MM.1S (cell line): ENCODE measurements around the gene COMT.

Source experiments
- DNase-seq: peaks from one replicate; pipeline ENCODE4 v3.0.0-alpha.2; 2015
- H2AFZ ChIP-seq: fragments of 300-600 bp; sonication (generic); 2 replicates; pipeline ENCODE4 v1.6.0; 2016; ENCODE audit warnings: antibody characterized with exemption, low read length
- H3F3A ChIP-seq: fragments of 300-600 bp; sonication (generic); 2 replicates; pipeline ENCODE4 v1.6.1; 2016; ENCODE audit warnings: mild to moderate bottlenecking, antibody characterized with exemption, low read length, moderate library complexity, mixed read lengths; ENCODE audit not compliant: insufficient read depth
- H3K27ac ChIP-seq: fragments of 300-600 bp; sonication (generic); 2 replicates; pipeline ENCODE4 v1.5.1; 2016; ENCODE audit warnings: mild to moderate bottlenecking, low read length
- H3K27me3 ChIP-seq: fragments of 300-600 bp; sonication (generic); replicated peaks from 2 replicates; pipeline ENCODE4 v1.6.0; 2016; ENCODE audit warnings: low read length; ENCODE audit not compliant: insufficient read depth
- H3K36me3 ChIP-seq: fragments of 300-600 bp; sonication (generic); replicated peaks from 2 replicates; pipeline ENCODE4 v1.6.1; 2016; ENCODE audit warnings: mild to moderate bottlenecking, low read length, mixed read lengths; ENCODE audit not compliant: insufficient read depth
- H3K4me1 ChIP-seq: fragments of 300-600 bp; sonication (generic); 2 replicates; pipeline ENCODE4 v1.6.1; 2016; ENCODE audit warnings: low read length, mixed read lengths
- H3K4me2 ChIP-seq: fragments of 300-600 bp; sonication (generic); 2 replicates; pipeline ENCODE4 v1.6.0; 2016; ENCODE audit warnings: low read depth, low read length
- H3K4me3 ChIP-seq: fragments of 300-600 bp; sonication (generic); 2 replicates; pipeline ENCODE4 v1.5.1; 2016; ENCODE audit warnings: low read length, mixed read lengths
- H3K79me2 ChIP-seq: fragments of 300-600 bp; sonication (generic); 2 replicates; pipeline ENCODE4 v1.6.1; 2016; ENCODE audit warnings: mixed run types, low read length, mixed read lengths
- H3K9ac ChIP-seq: fragments of 300-600 bp; sonication (generic); 2 replicates; pipeline ENCODE4 v1.6.1; 2016; ENCODE audit warnings: low read length, mixed read lengths
- H3K9me2 ChIP-seq: fragments of 300-600 bp; sonication (generic); replicated peaks from 2 replicates; pipeline ENCODE4 v1.6.1; 2016; ENCODE audit warnings: mild to moderate bottlenecking, low read length, mixed read lengths; ENCODE audit not compliant: insufficient read depth
- H3K9me3 ChIP-seq: fragments of 300-600 bp; sonication (generic); replicated peaks from 2 replicates; pipeline ENCODE4 v1.6.1; 2016; ENCODE audit warnings: mild to moderate bottlenecking, low read length, mixed read lengths; ENCODE audit not compliant: insufficient read depth
- H4K20me1 ChIP-seq: fragments of 300-600 bp; sonication (generic); 2 replicates; pipeline ENCODE4 v1.6.1; 2016; ENCODE audit warnings: mild to moderate bottlenecking, low read length, moderate library complexity, mixed read lengths; ENCODE audit not compliant: insufficient read depth
- EZH2 ChIP-seq: fragments of 300-600 bp; sonication (generic); optimal IDR thresholded peaks from 2 replicates; pipeline ENCODE3; 2017; ENCODE audit warnings: low read depth, mild to moderate bottlenecking, antibody characterized with exemption, low read length, mixed read lengths
- EZH2phosphoT487 ChIP-seq: fragments of 300-600 bp; sonication (generic); IDR thresholded peaks from 2 replicates; pipeline ENCODE4 v1.6.1; 2018; ENCODE audit warnings: antibody characterized with exemption, low read length
- TF ChIP-seq, protein P1 (sequence below): fragments of 300-600 bp; sonication (generic); IDR thresholded peaks from 2 replicates; pipeline ENCODE4 v1.5.1; 2016; ENCODE audit warnings: antibody characterized with exemption, low read length, mixed read lengths

The COMT gene

GRCh38 chr22:19942157-19943081, 847 bp downstream of the COMT start:
- Histone ChIP-seq H4K20me1 (no peaks in the 10 kb centered on the region), H3K4me1 (peaks cover 14% of the 10 kb centered on the region; the same call in 1 of the 2 replicates), H2AFZ (peak overlapping the region; percentile 93), H3K27me3 (no peaks in the 10 kb centered on the region), H3F3A (no peaks in the 10 kb centered on the region; the same call in 1 of the 2 replicates), H3K4me2 (peak overlapping the region; percentile 92), H3K9me2 (no peaks in the 10 kb centered on the region), H3K36me3 (no peaks in the 10 kb centered on the region), H3K9me3 (no peaks in the 10 kb centered on the region), H3K4me3 (peak overlapping the region; percentile 82), H3K79me2 (peaks cover 31% of the 10 kb centered on the region), H3K9ac (peak overlapping the region; percentile 92), H3K27ac (peak overlapping the region; percentile 5; the same call in 1 of the 2 replicates)
- peak; percentile 10 for DNase-seq
- TF ChIP-seq, protein P1, sequence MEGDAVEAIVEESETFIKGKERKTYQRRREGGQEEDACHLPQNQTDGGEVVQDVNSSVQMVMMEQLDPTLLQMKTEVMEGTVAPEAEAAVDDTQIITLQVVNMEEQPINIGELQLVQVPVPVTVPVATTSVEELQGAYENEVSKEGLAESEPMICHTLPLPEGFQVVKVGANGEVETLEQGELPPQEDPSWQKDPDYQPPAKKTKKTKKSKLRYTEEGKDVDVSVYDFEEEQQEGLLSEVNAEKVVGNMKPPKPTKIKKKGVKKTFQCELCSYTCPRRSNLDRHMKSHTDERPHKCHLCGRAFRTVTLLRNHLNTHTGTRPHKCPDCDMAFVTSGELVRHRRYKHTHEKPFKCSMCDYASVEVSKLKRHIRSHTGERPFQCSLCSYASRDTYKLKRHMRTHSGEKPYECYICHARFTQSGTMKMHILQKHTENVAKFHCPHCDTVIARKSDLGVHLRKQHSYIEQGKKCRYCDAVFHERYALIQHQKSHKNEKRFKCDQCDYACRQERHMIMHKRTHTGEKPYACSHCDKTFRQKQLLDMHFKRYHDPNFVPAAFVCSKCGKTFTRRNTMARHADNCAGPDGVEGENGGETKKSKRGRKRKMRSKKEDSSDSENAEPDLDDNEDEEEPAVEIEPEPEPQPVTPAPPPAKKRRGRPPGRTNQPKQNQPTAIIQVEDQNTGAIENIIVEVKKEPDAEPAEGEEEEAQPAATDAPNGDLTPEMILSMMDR, result no peak
- TF ChIP-seq EZH2phosphoT487 (no peak), EZH2 (no peak)

- Histone ChIP-seq H3K9ac (peak overlapping the region; percentile 92; the same call in 1 of the 2 replicates), H3K4me3 (peak overlapping the region; percentile 82; the same call in 1 of the 2 replicates), H3K9me3 (no peaks in the 10 kb centered on the region), H3K79me2 (peaks cover 31% of the 10 kb centered on the region), H2AFZ (no peak overlapping the region), H3K27me3 (no peaks in the 10 kb centered on the region), H3K36me3 (no peaks in the 10 kb centered on the region), H3K9me2 (no peaks in the 10 kb centered on the region), H3F3A (no peaks in the 10 kb centered on the region; the same call in 1 of the 2 replicates), H4K20me1 (no peaks in the 10 kb centered on the region), H3K4me2 (peak overlapping the region; percentile 92; the same call in 1 of the 2 replicates), H3K4me1 (peaks cover 14% of the 10 kb centered on the region; the same call in 1 of the 2 replicates), H3K27ac (no peak overlapping the region)
- peak; percentile 14 for DNase-seq
- no peak for TF ChIP-seq EZH2phosphoT487
- no peak for TF ChIP-seq EZH2
- TF ChIP-seq, protein P1, result no peak
These were observed 1.8 kb downstream of the COMT start for GRCh38 chr22:19943082-19944026.

DNA sequence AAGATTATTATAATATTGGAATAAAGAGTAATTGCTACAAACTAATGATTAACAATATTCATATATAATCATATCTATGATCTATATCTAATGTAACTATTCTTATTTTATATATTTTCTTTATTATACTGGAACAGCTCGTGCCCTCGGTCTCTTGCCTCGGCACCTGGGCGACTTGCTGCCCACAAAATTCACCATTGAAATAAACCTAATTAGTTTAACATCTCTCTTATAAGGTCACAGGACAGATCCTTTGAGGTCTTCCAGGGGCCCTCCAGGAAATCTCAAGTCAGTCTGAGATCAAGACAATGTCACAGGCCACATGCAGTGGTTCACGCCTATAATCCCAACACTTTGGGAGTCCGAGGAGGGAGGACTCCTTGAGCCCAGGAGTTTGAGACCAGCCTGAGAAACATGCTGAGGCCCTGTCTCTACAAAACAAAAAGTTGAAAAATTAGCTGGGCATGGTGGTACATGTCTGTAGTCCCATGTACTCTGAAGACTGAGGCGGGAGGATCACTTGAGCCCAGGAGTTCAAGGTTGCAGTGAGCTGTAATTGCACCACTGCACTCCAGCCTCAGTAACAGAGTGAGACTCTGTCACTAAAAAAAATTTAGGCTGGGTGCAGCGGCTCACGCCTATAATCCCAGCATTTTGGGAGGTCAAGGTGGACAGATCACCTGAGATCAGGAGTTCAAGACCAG, 6.6 kb downstream of the COMT start:
- DNase-seq, result no peak
- peaks cover 1% of the 10 kb centered on the region for H3K79me2 ChIP-seq

More for the DNA sequence above, 6.6 kb downstream of the COMT start:
- H3K9me3 ChIP-seq, result no peaks in the 10 kb centered on the region
- H3K4me1 ChIP-seq, result no peaks in the 10 kb centered on the region
- H3K36me3 ChIP-seq, result no peaks in the 10 kb centered on the region
- no peak overlapping the region for H3K9ac ChIP-seq
- H4K20me1 ChIP-seq, result no peaks in the 10 kb centered on the region
- TF ChIP-seq EZH2phosphoT487, result no peak
- TF ChIP-seq EZH2, result no peak
- TF ChIP-seq, protein P1, result no peak
- H2AFZ ChIP-seq, result no peak overlapping the region
- no peak overlapping the region for H3K4me3 ChIP-seq
- H3F3A ChIP-seq, result no peaks in the 10 kb centered on the region; the same call in 1 of the 2 replicates
- H3K4me2 ChIP-seq, result no peak overlapping the region
- H3K27me3 ChIP-seq, result no peaks in the 10 kb centered on the region
- no peak overlapping the region for H3K27ac ChIP-seq
- H3K9me2 ChIP-seq, result no peaks in the 10 kb centered on the region
